Fibroblast of villous mesenchyme (primary cell): Measurements from ENCODE around the gene SORCS2. TPM values are rescaled to one million over a fixed set of nuclear protein-coding genes. Genes with fewer than 3 reads are reported as not detected.

Experiments used
- DNase-seq: peaks from one replicate; pipeline ENCODE4 v3.0.0-alpha.2; 2010; ENCODE audit warnings: low read depth
- H3K4me3 ChIP-seq: 2 replicates; pipeline ENCODE4 v1.5.1; 2011; ENCODE audit warnings: low read depth, mild to moderate bottlenecking, low read length
- total RNA-seq: library from RNA; depleted of rRNA; stranded (reverse); fragments of >200 nt; gene quantifications from 2 replicates; pipeline ENCODE4 v1.2.3, GENCODE V29; 2012
- TF ChIP-seq, protein P1 (sequence below): IDR thresholded peaks from 2 replicates; pipeline ENCODE4 v1.5.1; 2012; ENCODE audit warnings: low read depth, mild to moderate bottlenecking, low read length; ENCODE audit not compliant: insufficient read depth

The SORCS2 gene
- total RNA-seq, 1 donor, result under 0.01 TPM

- no peak overlapping the region for H3K4me3 ChIP-seq
- TF ChIP-seq, protein P1, sequence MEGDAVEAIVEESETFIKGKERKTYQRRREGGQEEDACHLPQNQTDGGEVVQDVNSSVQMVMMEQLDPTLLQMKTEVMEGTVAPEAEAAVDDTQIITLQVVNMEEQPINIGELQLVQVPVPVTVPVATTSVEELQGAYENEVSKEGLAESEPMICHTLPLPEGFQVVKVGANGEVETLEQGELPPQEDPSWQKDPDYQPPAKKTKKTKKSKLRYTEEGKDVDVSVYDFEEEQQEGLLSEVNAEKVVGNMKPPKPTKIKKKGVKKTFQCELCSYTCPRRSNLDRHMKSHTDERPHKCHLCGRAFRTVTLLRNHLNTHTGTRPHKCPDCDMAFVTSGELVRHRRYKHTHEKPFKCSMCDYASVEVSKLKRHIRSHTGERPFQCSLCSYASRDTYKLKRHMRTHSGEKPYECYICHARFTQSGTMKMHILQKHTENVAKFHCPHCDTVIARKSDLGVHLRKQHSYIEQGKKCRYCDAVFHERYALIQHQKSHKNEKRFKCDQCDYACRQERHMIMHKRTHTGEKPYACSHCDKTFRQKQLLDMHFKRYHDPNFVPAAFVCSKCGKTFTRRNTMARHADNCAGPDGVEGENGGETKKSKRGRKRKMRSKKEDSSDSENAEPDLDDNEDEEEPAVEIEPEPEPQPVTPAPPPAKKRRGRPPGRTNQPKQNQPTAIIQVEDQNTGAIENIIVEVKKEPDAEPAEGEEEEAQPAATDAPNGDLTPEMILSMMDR, result no peak
- DNase-seq, result no peak
These were observed 156.9 kb downstream of the SORCS2 start for GRCh38 chr4:7348946-7349900.

GRCh38 chr4:7350396-7350795 lies 158.1 kb downstream of the SORCS2 start:
- TF ChIP-seq, protein P1, result no peak
- no peak for DNase-seq
- H3K4me3 ChIP-seq, result no peak overlapping the region

DNA sequence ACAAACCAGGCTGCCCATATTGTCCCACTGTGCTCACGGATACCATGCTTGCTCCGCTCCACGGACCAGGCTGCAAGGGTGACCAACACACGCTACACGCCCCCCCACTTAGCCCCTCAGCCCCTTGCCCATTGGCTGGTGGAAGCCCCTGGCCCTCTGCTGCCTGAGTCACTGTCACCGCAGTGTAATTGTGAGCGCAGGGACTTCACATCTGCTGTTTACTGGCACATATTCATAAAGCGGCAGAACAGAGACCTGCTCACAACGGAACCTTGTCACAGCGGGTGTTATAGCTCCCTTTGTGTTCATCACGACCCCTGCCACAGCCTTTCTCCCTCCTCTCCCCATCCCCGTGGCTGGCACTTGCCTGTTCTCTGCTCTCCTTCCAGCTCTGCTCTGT lies 158.7 kb downstream of the SORCS2 start:
- no peak overlapping the region for H3K4me3 ChIP-seq
- no peak for DNase-seq
- TF ChIP-seq, protein P1, result no peak

GRCh38 chr4:7352486-7352885 lies 160.1 kb downstream of the SORCS2 start:
- H3K4me3 ChIP-seq, result no peak overlapping the region
- TF ChIP-seq, protein P1, result no peak
- no peak for DNase-seq

DNA sequence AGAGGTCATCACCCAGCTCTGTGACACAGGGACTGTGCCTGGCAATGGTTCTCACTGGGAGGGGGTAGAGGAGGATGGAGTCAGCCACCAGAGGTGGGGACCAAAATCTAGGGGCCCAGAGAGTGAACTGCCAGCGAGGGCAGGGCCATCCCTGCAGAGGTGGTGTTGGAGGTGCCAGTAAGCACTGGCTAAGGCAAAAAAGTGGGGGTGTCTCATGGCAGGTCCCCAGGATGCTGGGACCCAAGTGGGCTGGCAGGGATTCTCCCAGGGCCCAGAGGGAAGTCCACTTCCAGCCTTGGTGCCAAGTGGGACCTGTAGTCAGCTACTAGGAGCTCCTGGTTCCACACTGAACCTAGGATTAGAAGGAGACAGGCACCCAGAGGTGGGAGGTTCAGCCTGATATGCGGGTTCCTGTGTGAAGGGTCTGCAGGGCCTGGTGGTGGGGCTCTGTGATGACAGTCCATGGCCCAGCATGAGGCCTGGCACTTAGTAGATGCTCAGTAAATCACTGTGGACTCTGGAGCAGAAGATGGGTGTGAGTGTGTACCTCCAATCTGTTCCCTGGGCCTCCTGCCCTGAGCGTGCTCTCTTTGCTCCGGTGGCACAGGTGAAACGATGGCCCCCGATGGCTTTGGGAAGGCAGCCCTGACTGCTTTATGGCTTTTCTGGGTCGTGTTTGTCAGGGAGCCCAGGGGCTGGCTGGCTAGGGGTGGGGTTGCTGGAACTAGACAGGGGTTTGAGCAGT lies 160.9 kb downstream of the SORCS2 start:
- TF ChIP-seq, protein P1, result no peak
- DNase-seq, result no peak
- no peak overlapping the region for H3K4me3 ChIP-seq

- H3K4me3 ChIP-seq, result no peak overlapping the region
- TF ChIP-seq, protein P1, result no peak
- no peak for DNase-seq
These were observed 161.7 kb downstream of the SORCS2 start for GRCh38 chr4:7353846-7354610.
